Progenitor cell of endocrine pancreas (in vitro differentiated cells): Measurements from ENCODE around the gene LAMC3. TPM values are rescaled to one million over a fixed set of nuclear protein-coding genes. Genes with fewer than 3 reads are reported as not detected.

Experiments
- DNase-seq: peaks from one replicate; pipeline ENCODE4 v3.0.0; 2021; ENCODE audit warnings: low spot score; ENCODE audit not compliant: unreplicated experiment
- H3K27ac Mint-ChIP-seq: 2 replicates; pipeline ENCODE4 v1.8.0; 2021; ENCODE audit warnings: mild to moderate bottlenecking, moderate library complexity, mixed read lengths
- H3K27me3 Mint-ChIP-seq: 2 replicates; pipeline ENCODE4 v1.8.0; 2021; ENCODE audit warnings: mixed read lengths
- H3K36me3 Mint-ChIP-seq: 2 replicates; pipeline ENCODE4 v1.8.0; 2022; ENCODE audit warnings: mixed read lengths; ENCODE audit not compliant: insufficient read depth
- H3K4me1 Mint-ChIP-seq: 2 replicates; pipeline ENCODE4 v1.8.0; 2021; ENCODE audit warnings: low read depth, mixed read lengths
- H3K4me3 Mint-ChIP-seq: 2 replicates; pipeline ENCODE4 v1.8.0; 2021; ENCODE audit warnings: low read depth, mild to moderate bottlenecking, moderate library complexity, mixed read lengths
- H3K9me3 Mint-ChIP-seq: 2 replicates; pipeline ENCODE4 v1.8.0; 2021; ENCODE audit warnings: low read depth, mixed read lengths
- CTCF ChIP-seq: fragments of 200-600 bp; sonication (generic); IDR thresholded peaks from one replicate; pipeline ENCODE4 v1.5.0; 2021; ENCODE audit warnings: antibody characterized with exemption, mild to moderate bottlenecking; ENCODE audit not compliant: unreplicated experiment
- total RNA-seq: library from RNA; stranded (reverse); gene quantifications from 2 replicates; pipeline ENCODE4 v1.2.1, GENCODE V29; 2021

LAMC3 gene
- total RNA-seq, 1 donor from 2014 or later: 0.12 TPM

GRCh38 chr9:131125288-131126058 lies 116.5 kb downstream of the LAMC3 start, which contains the start of gene NUP214:
NUP214 (plus strand) TSS chr9:131125586; CDS start chr9:131125705, 119 bp downstream.
- H3K4me1 Mint-ChIP-seq: peaks cover 11% of the 10 kb centered on the region

GRCh38 chr9:131126059-131126426 lies 117.1 kb downstream of the LAMC3 start:
- peaks cover 11% of the 10 kb centered on the region for H3K4me1 Mint-ChIP-seq
- H3K27ac Mint-ChIP-seq: peak overlapping the region; percentile 99
- no peak for DNase-seq
- H3K36me3 Mint-ChIP-seq: peaks cover 12% of the 10 kb centered on the region
- peak overlapping the region; percentile 98 for H3K4me3 Mint-ChIP-seq
- TF ChIP-seq CTCF: no peak
- no peaks in the 10 kb centered on the region for H3K9me3 Mint-ChIP-seq
- no peaks in the 10 kb centered on the region for H3K27me3 Mint-ChIP-seq

More at GRCh38 chr9:131125288-131126058, 116.5 kb downstream of the LAMC3 start, which contains the start of gene NUP214:
- peak; percentile 97 for DNase-seq
- H3K27ac Mint-ChIP-seq: peak within 1 kb of the TSS; percentile 99
- no peak for TF ChIP-seq CTCF
- H3K36me3 Mint-ChIP-seq: peaks cover 12% of the 10 kb centered on the region
- H3K27me3 Mint-ChIP-seq: no peaks in the 10 kb centered on the region
- no peaks in the 10 kb centered on the region for H3K9me3 Mint-ChIP-seq
- H3K4me3 Mint-ChIP-seq: peak within 1 kb of the TSS; percentile 98

GRCh38 chr9:131129183-131129582 lies 120.2 kb downstream of the LAMC3 start:
- no peak for TF ChIP-seq CTCF
- Mint-ChIP-seq H3K9me3 (no peaks in the 10 kb centered on the region), H3K27me3 (no peaks in the 10 kb centered on the region), H3K27ac (no peak overlapping the region), H3K4me1 (peaks cover 11% of the 10 kb centered on the region), H3K4me3 (no peak overlapping the region), H3K36me3 (peaks cover 21% of the 10 kb centered on the region)
- DNase-seq: no peak

GRCh38 chr9:131138676-131139075 lies 129.7 kb downstream of the LAMC3 start:
- no peak overlapping the region for H3K27ac Mint-ChIP-seq
- H3K27me3 Mint-ChIP-seq: no peaks in the 10 kb centered on the region
- H3K4me3 Mint-ChIP-seq: no peak overlapping the region
- TF ChIP-seq CTCF: no peak
- peaks cover 18% of the 10 kb centered on the region for H3K36me3 Mint-ChIP-seq
- no peak for DNase-seq
- H3K4me1 Mint-ChIP-seq: no peaks in the 10 kb centered on the region
- H3K9me3 Mint-ChIP-seq: no peaks in the 10 kb centered on the region

- no peak for TF ChIP-seq CTCF
- peaks cover 19% of the 10 kb centered on the region for H3K36me3 Mint-ChIP-seq
- no peak overlapping the region for H3K27ac Mint-ChIP-seq
- no peaks in the 10 kb centered on the region for H3K27me3 Mint-ChIP-seq
- no peak for DNase-seq
- no peaks in the 10 kb centered on the region for H3K4me1 Mint-ChIP-seq
- no peak overlapping the region for H3K4me3 Mint-ChIP-seq
- no peaks in the 10 kb centered on the region for H3K9me3 Mint-ChIP-seq
These were observed 131.1 kb downstream of the LAMC3 start for GRCh38 chr9:131140112-131140511.
